GM19328 (cell line): ENCODE data around the gene NHEJ1.

ENCODE experiments used
- ATAC-seq: cut with Tn5 transposase; IDR thresholded peaks from one replicate; pipeline ENCODE4 v1.9.1; 2021; ENCODE audit warnings: mild to moderate bottlenecking, moderate library complexity; ENCODE audit not compliant: unreplicated experiment

The NHEJ1 gene

DNA sequence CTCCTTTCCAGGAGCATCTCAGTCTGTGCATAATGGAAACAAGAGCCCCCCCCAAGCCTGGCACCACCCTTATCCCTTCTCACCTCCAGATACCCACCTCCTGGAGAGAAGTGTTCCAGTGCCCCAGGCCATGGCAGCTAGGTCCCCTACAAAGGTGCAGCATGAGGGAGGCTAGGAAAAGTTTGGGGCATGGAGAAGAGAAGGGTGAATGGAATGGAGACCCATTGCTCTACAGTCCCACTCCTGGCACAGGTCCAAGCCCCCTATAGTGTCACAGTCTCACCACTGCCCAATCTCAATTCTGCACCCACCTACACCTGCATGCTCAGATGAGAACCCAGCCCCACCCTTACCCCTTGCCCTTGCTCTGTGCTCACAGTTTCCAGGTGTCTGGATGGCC is 8.3 kb upstream of the NHEJ1 start:
- no peak for ATAC-seq

DNA sequence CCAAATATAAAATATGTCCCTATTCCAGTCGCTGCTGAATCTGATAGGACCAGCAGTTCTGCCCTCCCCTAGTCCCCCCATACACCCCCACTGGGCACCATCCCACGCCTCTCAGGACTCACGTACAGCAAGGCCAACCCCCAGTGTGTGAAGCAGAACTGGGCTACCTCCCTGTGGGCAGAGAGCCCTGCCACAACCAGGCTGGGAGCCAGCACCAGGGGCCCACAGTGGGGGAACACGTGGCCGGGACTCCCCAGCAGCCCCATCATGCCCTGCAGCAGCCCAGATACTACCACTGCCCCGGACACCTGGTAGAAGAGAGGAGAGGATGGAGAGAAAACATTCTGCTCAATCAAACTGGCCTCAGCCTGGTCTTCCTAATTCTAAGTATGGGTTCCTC is 7.9 kb upstream of the NHEJ1 start:
- ATAC-seq = no peak

DNA sequence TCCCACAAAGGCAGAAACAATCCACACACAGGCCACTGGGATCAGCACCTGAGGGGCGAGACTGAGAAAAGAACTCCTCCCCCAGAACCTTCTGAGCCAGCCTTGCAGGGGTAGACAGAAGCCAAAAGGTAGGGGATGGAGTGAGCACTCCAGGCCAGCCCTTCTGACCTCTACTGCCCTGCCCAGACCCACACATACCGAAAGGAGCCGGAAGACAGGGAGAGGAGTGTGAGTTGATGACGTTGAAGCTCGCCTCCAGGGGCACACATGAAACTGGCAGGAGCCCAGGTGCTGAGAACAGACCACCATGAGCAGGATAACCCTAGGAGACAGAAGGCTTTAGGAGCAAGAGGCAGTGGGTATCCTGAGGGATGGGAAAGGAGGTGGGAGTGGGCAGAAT is 7.4 kb upstream of the NHEJ1 start:
- no peak for ATAC-seq

DNA sequence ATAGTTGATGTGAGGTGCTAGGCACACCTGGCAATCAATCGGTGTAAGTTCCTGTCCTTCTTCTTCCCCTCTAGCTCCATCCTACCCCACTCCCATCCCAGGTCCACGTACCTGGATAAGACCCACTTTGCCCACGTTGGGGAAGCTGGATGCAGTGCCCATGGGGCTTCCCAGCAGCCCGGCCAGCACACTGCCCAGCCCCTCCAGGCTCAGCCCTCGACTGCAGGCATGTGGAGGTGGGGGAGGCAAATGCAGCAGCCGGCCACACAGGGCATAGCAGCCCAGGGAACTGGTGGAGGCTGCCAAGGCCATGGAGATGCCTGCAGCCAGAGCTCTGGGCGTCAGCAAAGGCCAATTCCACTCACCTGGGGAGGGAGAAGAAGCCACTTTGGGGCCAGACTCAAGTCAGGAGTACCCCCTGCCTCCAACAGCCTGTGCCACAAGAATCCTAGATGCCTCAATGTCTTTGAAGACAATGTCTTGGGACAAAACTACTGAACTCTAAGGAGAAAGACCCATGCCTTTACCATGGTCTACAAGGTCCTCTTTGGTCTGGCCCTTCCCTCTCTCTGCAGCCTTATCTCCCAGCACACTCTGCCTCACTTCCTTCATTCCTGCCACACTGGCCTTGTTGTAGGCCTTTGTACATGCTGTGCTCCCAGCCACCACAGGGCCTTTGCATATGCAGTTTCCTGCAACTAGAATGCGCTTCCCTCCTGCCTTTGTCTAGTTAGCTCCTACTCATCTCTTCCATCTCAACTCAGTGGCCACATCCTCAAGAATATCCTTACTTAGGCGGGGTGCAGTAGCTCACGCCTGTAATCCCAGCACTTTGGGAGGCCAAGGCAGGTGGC is 4.7 kb upstream of the NHEJ1 start:
- no peak for ATAC-seq

DNA sequence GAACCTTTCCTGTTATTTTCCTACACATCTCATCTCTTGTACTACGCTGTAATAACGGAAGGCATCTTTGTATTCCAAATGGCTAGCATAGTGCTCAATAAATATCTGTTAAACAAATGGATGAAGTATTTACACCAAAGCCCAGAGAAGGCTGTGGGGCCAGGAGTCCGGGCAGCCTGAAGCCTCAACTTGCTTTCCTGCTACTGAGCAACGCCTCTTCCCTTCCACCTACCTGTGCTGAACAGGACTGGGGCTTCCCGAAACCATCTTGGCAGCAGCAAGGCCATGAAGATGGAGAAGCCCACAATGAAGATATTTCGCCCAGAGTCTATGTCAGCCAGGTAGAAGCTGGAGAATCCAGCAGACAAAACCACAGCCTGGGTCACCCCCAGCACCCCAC is 2.5 kb upstream of the NHEJ1 start:
- no peak for ATAC-seq

DNA sequence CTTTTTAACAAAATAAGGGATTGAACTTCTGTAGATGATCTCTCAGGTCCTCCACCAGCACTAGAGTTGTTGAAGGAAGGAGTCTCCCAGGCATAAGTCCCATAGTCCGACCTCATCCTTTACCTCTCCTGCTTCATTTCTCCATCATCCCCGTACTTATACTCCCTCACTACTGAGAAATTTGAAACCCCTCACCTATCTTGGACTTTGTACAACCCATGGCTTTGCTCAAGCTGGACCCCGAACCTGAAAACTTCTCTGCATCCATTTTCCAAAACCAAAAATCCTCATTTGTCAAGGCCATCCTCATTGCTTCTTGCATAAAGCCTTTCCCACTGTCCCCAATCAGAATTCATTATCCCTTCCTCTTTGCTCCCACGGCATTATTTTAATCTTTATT is 482 bp upstream of the NHEJ1 start:
- ATAC-seq = no peak

DNA sequence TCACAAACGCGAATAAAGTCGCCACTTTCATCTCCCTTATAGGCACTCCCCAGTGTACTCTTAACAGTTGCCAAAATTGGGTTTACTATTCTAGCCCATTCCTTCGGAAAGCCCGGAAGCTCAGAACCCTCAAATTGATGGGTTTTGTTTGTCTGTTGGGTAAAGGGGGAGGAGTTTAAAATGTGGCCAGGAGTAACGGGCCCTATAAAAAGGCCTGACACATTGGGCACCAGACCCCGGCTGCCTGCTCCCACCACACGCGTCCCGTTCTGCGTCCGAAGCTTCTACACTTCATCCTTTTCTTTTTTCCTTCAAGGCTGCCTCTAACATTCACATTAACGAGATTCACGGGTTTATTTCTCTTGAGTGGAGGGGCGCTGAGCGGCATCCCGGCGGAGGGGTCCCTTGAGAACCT is 837 bp downstream of the NHEJ1 start:
- no peak for ATAC-seq

DNA sequence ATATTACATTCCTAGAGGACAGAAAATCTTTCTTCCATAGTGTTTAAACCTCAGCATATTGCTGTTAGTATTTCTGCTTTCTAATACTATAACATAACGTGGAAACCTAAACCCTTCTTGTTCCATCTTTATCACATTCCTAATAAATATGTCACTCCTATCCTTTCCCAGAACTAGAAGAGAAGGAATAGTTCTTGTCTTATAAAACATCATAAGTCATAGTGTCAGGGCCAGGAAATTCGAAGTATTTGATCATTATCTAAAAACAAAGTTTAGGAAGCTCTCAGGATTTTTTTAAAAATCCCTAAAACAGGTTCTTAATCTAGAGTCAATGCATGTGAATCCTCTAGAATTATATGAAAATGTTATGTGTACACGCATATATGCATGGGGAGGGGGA is 2.0 kb downstream of the NHEJ1 start:
- no peak for ATAC-seq

DNA sequence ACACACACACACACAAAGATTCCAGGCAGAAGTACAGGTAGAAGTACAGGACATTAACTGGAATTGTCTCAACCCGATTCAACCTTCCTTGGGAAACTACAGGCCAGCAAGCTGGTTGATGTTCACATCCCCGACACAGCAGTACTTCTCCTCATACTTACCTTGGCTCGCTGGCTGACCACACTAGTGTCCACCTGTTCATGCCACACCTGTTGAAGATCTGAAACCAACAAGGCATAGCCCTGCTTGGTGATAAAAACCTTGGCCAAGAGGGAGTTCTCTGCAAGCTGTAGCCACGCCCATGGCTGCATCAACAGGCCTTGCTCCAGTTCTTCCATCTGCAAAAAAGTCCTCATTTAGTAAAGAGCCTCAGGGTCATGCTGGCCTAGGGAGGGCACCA is 2.6 kb downstream of the NHEJ1 start:
- ATAC-seq = no peak

GRCh38 chr2:219157396-219157795 is 3.2 kb downstream of the NHEJ1 start:
- no peak for ATAC-seq

DNA sequence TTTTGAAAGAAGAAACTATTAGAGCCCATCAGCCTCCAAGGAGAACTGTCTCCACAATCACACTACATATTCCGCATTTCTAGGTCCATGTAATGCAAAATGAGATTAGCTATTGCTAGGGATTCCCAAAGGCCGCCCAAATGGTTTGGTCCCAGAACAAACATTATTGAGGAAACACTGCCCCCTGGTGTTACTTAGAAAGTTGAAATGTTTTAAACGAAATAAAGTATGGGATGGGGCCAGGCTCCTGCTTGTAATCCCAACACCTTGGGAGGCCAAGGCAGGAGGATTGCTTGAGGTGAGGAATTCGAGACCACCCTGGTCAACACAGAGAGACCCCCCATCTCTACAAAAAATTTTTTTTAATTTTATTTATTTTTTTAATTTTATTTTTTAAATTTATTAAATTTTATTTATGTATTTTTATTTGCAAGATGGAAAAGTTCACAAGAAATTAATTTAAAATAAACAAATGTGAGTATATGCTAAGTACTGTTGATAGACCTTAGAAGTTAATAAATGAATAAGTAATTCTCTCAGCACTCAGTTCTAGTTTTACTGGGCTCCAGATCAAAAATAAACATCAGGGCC is 5.5 kb downstream of the NHEJ1 start:
- no peak for ATAC-seq

- ATAC-seq = no peak
Observed at GRCh38 chr2:219149667-219150066, 10.9 kb downstream of the NHEJ1 start.

- ATAC-seq = no peak
Observed at GRCh38 chr2:219142329-219142728, 18.3 kb downstream of the NHEJ1 start.

DNA sequence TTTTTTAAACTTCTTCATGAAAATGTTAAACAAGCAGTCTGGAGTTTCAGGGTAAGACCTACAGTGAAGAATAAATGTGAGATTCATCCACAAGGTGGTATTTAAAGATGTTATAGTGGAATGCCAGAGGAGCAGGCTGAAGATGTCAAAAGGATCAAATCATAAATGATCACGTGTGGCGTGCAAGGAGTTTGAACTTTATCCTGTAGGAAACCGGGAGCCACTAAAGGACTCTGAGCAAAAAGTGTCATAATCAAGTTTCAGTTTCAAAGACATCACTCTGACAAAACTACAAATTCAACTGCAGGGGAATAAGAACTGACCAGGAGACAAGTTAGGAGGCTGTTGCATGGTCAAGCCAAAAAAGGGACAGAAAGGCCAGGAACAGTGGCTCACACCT is 19.9 kb downstream of the NHEJ1 start:
- ATAC-seq = no peak

- no peak for ATAC-seq
Observed at GRCh38 chr2:219133976-219134375, 26.6 kb downstream of the NHEJ1 start.

DNA sequence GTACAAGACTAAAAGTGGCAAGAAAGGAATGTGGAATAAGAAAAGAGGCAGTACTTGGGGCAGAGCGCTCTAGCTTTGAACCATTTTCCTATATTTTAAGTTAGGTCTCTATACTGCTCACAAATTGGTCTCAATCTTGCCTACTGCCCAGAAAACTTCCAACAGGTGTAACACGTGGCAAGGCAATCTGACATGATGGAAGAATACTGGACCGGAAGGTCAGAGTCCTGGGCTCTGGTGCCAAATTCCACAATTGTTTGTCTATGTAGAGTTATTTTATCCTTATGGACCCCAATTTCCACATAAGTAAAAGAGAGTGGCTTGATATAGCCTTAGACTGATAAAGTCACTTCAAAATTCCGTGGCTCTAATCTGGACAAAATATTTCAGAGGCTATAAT is 28.9 kb downstream of the NHEJ1 start:
- no peak for ATAC-seq

DNA sequence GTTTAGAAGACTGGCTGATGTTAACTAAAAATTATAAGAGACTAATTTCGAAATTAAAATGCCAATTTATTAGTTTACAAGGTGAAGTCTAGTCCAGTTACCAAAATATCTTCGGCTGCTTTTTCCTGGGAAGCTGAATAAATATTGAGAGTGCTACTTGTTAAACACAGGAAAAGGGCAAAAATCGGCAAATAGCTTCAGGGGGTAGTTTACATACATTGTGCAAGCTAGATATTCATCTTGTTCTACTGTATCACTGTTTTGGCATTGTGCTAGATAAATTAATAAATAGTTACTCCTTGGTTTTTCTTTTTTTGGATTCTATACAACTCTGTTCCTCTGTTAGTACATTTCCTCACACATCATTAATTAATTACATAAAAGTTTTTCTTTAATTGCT is 29.3 kb downstream of the NHEJ1 start:
- ATAC-seq = no peak

GRCh38 chr2:219129589-219129988 is 31.0 kb downstream of the NHEJ1 start:
- no peak for ATAC-seq

- no peak for ATAC-seq
Observed at GRCh38 chr2:219128396-219128795, 32.2 kb downstream of the NHEJ1 start.

- ATAC-seq = no peak
Observed at GRCh38 chr2:219127037-219127635, 33.5 kb downstream of the NHEJ1 start.

DNA sequence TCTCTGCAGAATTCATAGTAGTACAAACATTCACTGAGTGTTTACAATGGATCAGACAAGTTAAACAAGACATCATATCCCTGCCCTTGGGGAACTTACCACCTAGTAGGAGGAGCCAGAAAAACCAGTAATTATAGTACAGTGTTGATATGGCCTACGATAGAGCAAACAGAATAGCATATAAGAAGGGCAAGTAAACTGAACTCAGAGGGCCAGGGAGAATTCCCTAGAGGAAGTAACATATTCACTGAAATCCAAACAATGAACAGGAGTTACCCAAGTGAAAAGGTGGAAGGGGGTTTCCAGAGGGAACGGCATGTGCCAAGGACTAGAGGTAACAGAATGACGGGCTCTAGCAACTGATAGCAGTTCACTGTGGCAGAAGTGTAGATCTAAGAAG is 34.1 kb downstream of the NHEJ1 start:
- no peak for ATAC-seq

- ATAC-seq = no peak
Observed at GRCh38 chr2:219125886-219126270, 34.7 kb downstream of the NHEJ1 start.
